Upper lobe of left lung (tissue), 6 donors: Measurements from ENCODE around the gene USP10. TPM values are rescaled to one million over a fixed set of nuclear protein-coding genes. Genes with fewer than 3 reads are reported as not detected.

Experiments used
- ATAC-seq, 2 donors: fragments of 200-7000 bp; cut with Tn5 transposase; one replicate each; pipeline ENCODE4 v1.9.1; 2022; ENCODE audit warnings: mild to moderate bottlenecking in 2 of 2, moderate library complexity in 2 of 2; ENCODE audit not compliant: low FRiP score in 2 of 2
- DNase-seq, 2 donors: peaks; one replicate each; pipeline ENCODE4 v3.0.0-alpha.2; 2019 to 2020
- H3K27ac ChIP-seq, 4 donors: fragments of 200-600 bp; sonication (generic); one replicate each; pipeline ENCODE4 v1.5.1; 2016 to 2019
- H3K27me3 ChIP-seq, 4 donors: fragments of 200-600 bp; sonication (generic); one replicate each; pipeline ENCODE4 v1.5.1; 2017 to 2019
- H3K36me3 ChIP-seq, 4 donors: fragments of 200-600 bp; sonication (generic); one replicate each; pipeline ENCODE4 v1.5.1; 2016 to 2019
- H3K4me1 ChIP-seq, 4 donors: fragments of 200-600 bp; sonication (generic); one replicate each; pipeline ENCODE4 v1.5.1; 2018 to 2019
- H3K4me3 ChIP-seq, 4 donors: fragments of 200-600 bp; sonication (generic); one replicate each; pipeline ENCODE4 v1.5.1; 2017 to 2019; ENCODE audit warnings: mild to moderate bottlenecking in 2 of 4, moderate library complexity in 1 of 4
- H3K9me3 ChIP-seq, 4 donors: fragments of 200-600 bp; sonication (generic); one replicate each; pipeline ENCODE4 v1.5.1; 2018 to 2019
- CTCF ChIP-seq, 6 experiments: fragments of 450-650 bp in 4 of 6; fragments of 200-600 bp in 2 of 6; sonication (generic) in 2 of 6; IDR thresholded peaks; one replicate each; pipeline ENCODE4 v1.5.1; 2016 to 2019; ENCODE audit warnings: antibody characterized with exemption in 6 of 6
- EP300 ChIP-seq, 4 donors: sonication (generic); formaldehyde crosslinking; IDR thresholded peaks; one replicate each; pipeline ENCODE4 v1.5.1; 2017; ENCODE audit warnings: antibody characterized with exemption in 4 of 4, control low read depth in 2 of 4
- POLR2A ChIP-seq, 4 donors: fragments of 450-650 bp; IDR thresholded peaks; one replicate each; pipeline ENCODE4 v1.5.1; 2016 to 2017; ENCODE audit warnings: antibody characterized with exemption in 4 of 4, mild to moderate bottlenecking in 2 of 4
- POLR2AphosphoS5 ChIP-seq, 2 donors: sonication (generic); formaldehyde crosslinking; IDR thresholded peaks; one replicate each; pipeline ENCODE4 v1.5.1; 2017; ENCODE audit warnings: antibody characterized with exemption in 2 of 2
- WGBS, 2 donors: methylation state at CpG; one replicate each; pipeline ENCODE4 v1.1.5; 2017 to 2018; 5-methylcytosine and 5-hydroxymethylcytosine counted together
- total RNA-seq, 6 donors: library from RNA; depleted of rRNA in 4 of 6; stranded (reverse); fragments of >200 nt in 4 of 6; gene quantifications; one replicate each; pipeline versions ENCODE4 v1.1.0 to v1.2.1, GENCODE V29; 2016 to 2021
- donor health status: DM: no; HTN: no; CAD: no; lungs with moderate emphysema.
- donor health status: DM: no; HTN: yes; CAD: no; lungs with severe emphysema.

Gene USP10
- total RNA-seq, 6 donors from 2014 or later = 40.9 to 64.7 (median 51.5) TPM

- Histone ChIP-seq H3K4me3 (no peak overlapping the region), H3K4me1 (peaks cover 0 to 5% (median 0%) of the 10 kb centered on the region in 4 donors), H3K36me3 (no peaks in the 10 kb centered on the region), H3K27me3 (no peaks in the 10 kb centered on the region), H3K9me3 (no peaks in the 10 kb centered on the region), H3K27ac (no peak overlapping the region)
- ATAC-seq (peak; percentile 87 to 92), DNase-seq (peak; percentile 80 to 86)
- WGBS, 2 donors = 51 to 55% methylated on average over 22 to 26 of the region's 26 CpGs
- TF ChIP-seq CTCF (IDR thresholded peaks at IDR 0.05) (peak; percentile 84 to 92 (median 90)), EP300 (IDR thresholded peaks at IDR 0.05) (no peak)
These were observed 27.3 kb upstream of the USP10 start for GRCh38 chr16:84672276-84673202.

DNA sequence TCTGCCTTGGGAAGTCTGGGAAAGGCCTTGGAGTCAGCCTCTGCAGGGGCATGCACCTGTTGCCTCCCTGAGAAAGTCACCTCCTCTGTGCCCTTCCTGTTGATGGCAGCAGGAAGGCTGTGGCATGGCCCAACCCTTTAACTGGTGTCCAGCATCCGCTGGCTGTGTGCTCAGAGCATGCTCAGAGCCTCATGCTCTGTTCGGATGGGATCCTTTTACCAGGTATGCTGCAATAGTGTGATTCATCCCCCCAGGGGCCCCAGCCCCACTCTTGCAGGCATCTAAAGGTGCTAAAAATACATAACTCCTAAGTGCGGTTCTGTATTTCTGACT lies 26.6 kb upstream of the USP10 start:
- DNase-seq = no peak
- 98 to 100% methylated on average over 2 to 3 of the region's 3 CpGs for WGBS, 2 donors
- H3K36me3 ChIP-seq = no peaks in the 10 kb centered on the region
- no peak for ATAC-seq
- TF ChIP-seq POLR2AphosphoS5 (IDR thresholded peaks at IDR 0.05) (no peak), POLR2A (IDR thresholded peaks at IDR 0.05) (no peak), CTCF (IDR thresholded peaks at IDR 0.05) (no peak), EP300 (IDR thresholded peaks at IDR 0.05) (no peak)
- H3K27me3 ChIP-seq = no peaks in the 10 kb centered on the region
- no peak overlapping the region for H3K27ac ChIP-seq
- H3K4me3 ChIP-seq = no peak overlapping the region
- peaks cover 0 to 5% (median 0%) of the 10 kb centered on the region in 4 donors for H3K4me1 ChIP-seq
- no peaks in the 10 kb centered on the region for H3K9me3 ChIP-seq

- Histone ChIP-seq H3K36me3 (no peaks in the 10 kb centered on the region), H3K27ac (no peak overlapping the region), H3K27me3 (no peaks in the 10 kb centered on the region), H3K4me1 (peaks cover 0 to 5% (median 0%) of the 10 kb centered on the region in 4 donors), H3K9me3 (no peaks in the 10 kb centered on the region), H3K4me3 (no peak overlapping the region)
- TF ChIP-seq POLR2A (IDR thresholded peaks at IDR 0.05) (no peak), CTCF (IDR thresholded peaks at IDR 0.05) (no peak), POLR2AphosphoS5 (IDR thresholded peaks at IDR 0.05) (no peak), EP300 (IDR thresholded peaks at IDR 0.05) (no peak)
- WGBS, 2 donors = 77 to 100% methylated on average over 1 to 3 of the region's 3 CpGs
- ATAC-seq (no peak), DNase-seq (no peak)
These were observed 26.2 kb upstream of the USP10 start for GRCh38 chr16:84673561-84673960.

DNA sequence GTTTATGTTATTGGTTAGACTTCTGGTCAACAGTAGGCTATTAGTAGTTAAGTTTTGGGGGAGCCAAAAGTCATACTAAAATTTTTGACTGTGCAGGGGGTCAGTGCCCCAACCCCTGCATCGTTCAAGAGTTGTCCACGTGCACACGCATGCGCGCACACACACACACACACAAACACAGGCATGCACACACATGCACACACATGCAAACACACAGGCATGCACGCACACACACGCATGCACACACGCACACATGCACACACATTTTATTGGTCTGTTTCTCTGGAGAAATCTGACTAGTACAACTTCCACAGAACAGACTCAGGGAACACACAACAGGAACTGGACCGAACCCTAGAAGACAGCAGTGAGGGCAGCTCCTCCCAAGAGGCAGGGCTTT lies 24.4 kb upstream of the USP10 start:
- 79 to 89% methylated on average over 3 to 9 of the region's 9 CpGs for WGBS, 2 donors
- H3K27me3 ChIP-seq = no peaks in the 10 kb centered on the region
- DNase-seq (no peak), ATAC-seq (no peak)
- peaks cover 0 to 5% (median 0%) of the 10 kb centered on the region in 4 donors for H3K4me1 ChIP-seq
- H3K36me3 ChIP-seq = no peaks in the 10 kb centered on the region
- no peaks in the 10 kb centered on the region for H3K9me3 ChIP-seq
- TF ChIP-seq POLR2A (IDR thresholded peaks at IDR 0.05) = no peak
- TF ChIP-seq EP300 (IDR thresholded peaks at IDR 0.05) = no peak
- TF ChIP-seq POLR2AphosphoS5 (IDR thresholded peaks at IDR 0.05) = no peak
- no peak for TF ChIP-seq CTCF (IDR thresholded peaks at IDR 0.05)
- no peak overlapping the region for H3K27ac ChIP-seq
- no peak overlapping the region for H3K4me3 ChIP-seq

GRCh38 chr16:84675884-84676283 lies 23.9 kb upstream of the USP10 start:
- no peak for DNase-seq
- 89 to 90% methylated on average over 2 of the region's 2 CpGs for WGBS, 2 donors
- TF ChIP-seq EP300 (IDR thresholded peaks at IDR 0.05) (no peak), CTCF (IDR thresholded peaks at IDR 0.05) (no peak), POLR2A (IDR thresholded peaks at IDR 0.05) (no peak), POLR2AphosphoS5 (IDR thresholded peaks at IDR 0.05) (no peak)

More at GRCh38 chr16:84675884-84676283, 23.9 kb upstream of the USP10 start:
- Histone ChIP-seq H3K27me3 (no peaks in the 10 kb centered on the region), H3K9me3 (no peaks in the 10 kb centered on the region), H3K4me3 (no peak overlapping the region), H3K4me1 (peaks cover 0 to 5% (median 0%) of the 10 kb centered on the region in 4 donors), H3K36me3 (no peaks in the 10 kb centered on the region), H3K27ac (no peak overlapping the region)
- no peak for ATAC-seq
